ENCODE results near the gene FOXA1. TPM values are rescaled to one million over a fixed set of nuclear protein-coding genes. Genes with fewer than 3 reads are reported as not detected.

Gene FOXA1
- total and polyA plus RNA-seq, 2 of the 8 experiments (the other 6 are each of a cell fraction or from before 2014, with no cell fraction given) = 0.08 to 0.20 TPM

DNA sequence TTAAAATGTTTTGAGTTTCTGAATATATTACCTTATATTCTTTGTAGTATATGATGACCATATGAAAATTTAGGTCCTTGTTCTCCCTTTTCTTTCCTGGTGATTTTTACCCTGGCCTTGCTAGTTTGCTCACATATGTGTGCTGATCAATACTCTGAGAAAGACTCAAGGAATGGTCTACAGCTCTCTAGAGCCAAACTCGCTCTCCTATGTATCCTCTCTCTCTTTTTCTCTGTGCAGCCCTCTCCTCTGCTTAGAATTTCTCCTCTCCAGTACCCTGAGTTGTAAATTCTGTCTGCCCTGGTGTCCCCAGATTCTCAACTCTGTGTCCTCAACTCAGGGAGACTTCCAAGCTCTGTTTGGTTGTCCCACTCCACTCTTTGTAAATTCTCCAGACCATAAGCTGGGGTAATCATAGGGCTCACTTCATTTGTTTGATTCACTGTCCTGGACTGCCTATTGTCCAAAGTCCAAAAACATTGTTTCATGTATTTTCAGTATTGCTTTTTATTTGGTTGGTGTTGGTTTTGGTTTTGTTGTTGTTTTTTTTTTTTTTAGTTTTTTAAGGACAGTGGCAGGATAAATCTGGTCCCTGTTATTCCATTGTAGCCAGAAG lies 41.0 kb downstream of the FOXA1 start:
- no peaks in the 10 kb centered on the region for H3K27me3 ChIP-seq (replicated peaks in 1 of 4; ENCODE audit: control insufficient read depth in 3 of 4, extremely low read depth in 1 of 4, insufficient read depth in 3 of 4, low read length in 3 of 4)
- no peak overlapping the region for H3K4me2 ChIP-seq (ENCODE audit: insufficient read depth in 1 of 2, low read depth in 2 of 2, low read length in 2 of 2)
- no peak overlapping the region for H3K9ac ChIP-seq (replicated peaks in 1 of 4; ENCODE audit: extremely low read depth in 1 of 4, low read depth in 3 of 4, low read length in 3 of 4)
- H3K4me3 ChIP-seq (ENCODE audit: extremely low read depth in 1 of 4, insufficient read depth in 2 of 4, low read depth in 3 of 4, low read length in 4 of 4) = no peak overlapping the region
- no peak overlapping the region for H3K18ac ChIP-seq (ENCODE audit: extremely low read depth, low read length)
- H2BK12ac ChIP-seq (ENCODE audit: low read depth, low read length) = no peak overlapping the region
- no peak overlapping the region for H3K4ac ChIP-seq (replicated peaks; ENCODE audit: insufficient read length, low read depth, low read length)
- no peak overlapping the region for H2BK20ac ChIP-seq (ENCODE audit: low read length)
- ChIA-PET POLR2A (ENCODE audit: partially characterized antibody) (no interaction called here), CTCF (ENCODE audit: partially characterized antibody) (no interaction called here)
- no peak overlapping the region for H4K8ac ChIP-seq (ENCODE audit: extremely low read depth, insufficient read depth, low read length)
- no peak overlapping the region for H4K91ac ChIP-seq (replicated peaks; ENCODE audit: insufficient read length, low read length)
- no peak overlapping the region for H3K23ac ChIP-seq (ENCODE audit: insufficient read length)
- no peaks in the 10 kb centered on the region for H3K79me2 ChIP-seq (ENCODE audit: control insufficient read depth in 1 of 2, insufficient read depth in 2 of 2, low read length in 2 of 2)
- TF ChIP-seq RXRA (IDR thresholded peaks at IDR 0.05; ENCODE audit: insufficient read depth, low read depth, low read length) = no peak
- TF ChIP-seq CBX8 (IDR thresholded peaks at IDR 0.05; ENCODE audit: borderline replicate concordance, low read depth, low read length) = no peak
- no peak for TF ChIP-seq TAF7 (optimal IDR thresholded peaks at IDR 0.05; ENCODE audit: borderline replicate concordance, low read depth, low read length)
- no peak for TF ChIP-seq TBP (IDR thresholded peaks at IDR 0.05; ENCODE audit: low read depth, low read length)
- no peak for TF ChIP-seq CREB1 (IDR thresholded peaks at IDR 0.05)
- no peak for TF ChIP-seq SIX5 (IDR thresholded peaks at IDR 0.05; ENCODE audit: low read depth, low read length)
- no peak for TF ChIP-seq RNF2 (IDR thresholded peaks at IDR 0.05; ENCODE audit: borderline replicate concordance, low read depth, low read length, missing control alignments, poor library complexity, severe bottlenecking)
- no peak for TF ChIP-seq ZNF274 (IDR thresholded peaks at IDR 0.05; ENCODE audit: borderline replicate concordance, extremely low read depth, low read length)
- no peak for TF ChIP-seq ASH2L (IDR thresholded peaks at IDR 0.05; ENCODE audit: low read length)
- no peaks in the 10 kb centered on the region for H3K23me2 ChIP-seq (ENCODE audit: low read depth, low read length)
- no peak overlapping the region for H3K27ac ChIP-seq (ENCODE audit: low read depth, low read length)
- no peak overlapping the region for H2BK120ac ChIP-seq (replicated peaks; ENCODE audit: low read depth, low read length)
- no peak overlapping the region for H2BK5ac ChIP-seq (ENCODE audit: low read depth, low read length)
- no peak for DNase-seq (ENCODE audit: low read depth in 1 of 2, low spot score in 2 of 2)
- no peak overlapping the region for H3K14ac ChIP-seq (ENCODE audit: insufficient read length)
- no peak overlapping the region for H4K5ac ChIP-seq (ENCODE audit: insufficient read length, low read depth, low read length)
- FAIRE-seq = no peak
- no peak overlapping the region for H2AFZ ChIP-seq (ENCODE audit: low read length)
- no peaks in the 10 kb centered on the region; a peak in 1 of 8 replicates for H3K36me3 ChIP-seq (ENCODE audit: control insufficient read depth in 2 of 4, insufficient read depth in 4 of 4, low read length in 3 of 4)
- 100% methylated on average over 1 of the region's 1 CpG; no CpG with 5 or more reads in 1 of the 2 experiments for WGBS, 2 experiments (ENCODE audit: extremely low coverage in 1 of 2, insufficient coverage in 1 of 2, insufficient read length in 1 of 2, insufficient replicate concordance in 2 of 2, low coverage in 1 of 2, low lambda C conversion rate in 2 of 2, missing lambda C conversion rate in 1 of 2)
- H3K56ac ChIP-seq (replicated peaks; ENCODE audit: insufficient read length, low read depth, low read length) = no peak overlapping the region
- no peaks in the 10 kb centered on the region for H3K79me1 ChIP-seq (ENCODE audit: low read depth, low read length)
- H3K9me3 ChIP-seq (ENCODE audit: insufficient read depth in 2 of 2, low read depth in 1 of 2, low read length in 1 of 2) = peaks cover 2 to 15% of the 10 kb centered on the region in 2 experiments; a peak in 2 of 4 replicates
- no peak overlapping the region for H2AK5ac ChIP-seq (ENCODE audit: low read depth, low read length)
- H3K4me1 ChIP-seq (replicated peaks in 1 of 4; ENCODE audit: control insufficient read depth in 3 of 4, insufficient read depth in 4 of 4, low read length in 3 of 4) = no peaks in the 10 kb centered on the region
- no peak overlapping the region for H2BK15ac ChIP-seq (ENCODE audit: low read length)
- H4K20me1 ChIP-seq (replicated peaks in 1 of 2; ENCODE audit: control insufficient read depth in 1 of 2, insufficient read depth in 2 of 2, low read length in 2 of 2) = no peaks in the 10 kb centered on the region
